ENCODE data around the gene SH3PXD2A.
"Not testable (repeated sequence)": the region's sequence is repeated elsewhere in the genome, so short reads cannot be mapped to it uniquely, and the experiment has no call there.

GRCh38 chr10:103608056-103608455 lies 247.3 kb downstream of the SH3PXD2A start:
- not testable (repeated sequence) for TF ChIP-seq CTCF (conservative IDR thresholded peaks at IDR 0.05); ZFX (IDR thresholded peaks at IDR 0.05)

All from C4-2B (cell line).